CD4-positive, alpha-beta T cell (primary cell): Measurements from ENCODE around the gene GDAP1L1. TPM values are rescaled to one million over a fixed set of nuclear protein-coding genes. Genes with fewer than 3 reads are reported as not detected.

ENCODE experiments used
- ATAC-seq: fragments of 200-7000 bp; cut with Tn5 transposase; one replicate; pipeline ENCODE4 v1.10.0; 2022; ENCODE audit warnings: mild to moderate bottlenecking; ENCODE audit not compliant: poor library complexity
- CTCF ChIA-PET: fragments of 350-600 bp; sonication (Branson Sonifier 250); formaldehyde crosslinking; loops from one replicate; lab custom pipeline; 2021; ENCODE audit warnings: antibody characterized with exemption, inconsistent platforms; lab: Charles Lee
- POLR2A ChIA-PET: fragments of 350-600 bp; sonication (Branson Sonifier 250); formaldehyde crosslinking; loops from one replicate; lab custom pipeline; 2021; ENCODE audit warnings: antibody characterized with exemption, inconsistent platforms; lab: Charles Lee
- DNase-seq, 14 experiments: peaks; one replicate each; pipeline ENCODE4 v3.0.0-alpha.2; 2013 to 2020; ENCODE audit warnings: mixed read lengths in 2 of 14
- H3K27ac ChIP-seq, 2 donors: one replicate each; pipeline versions ENCODE4 v1.5.1 to v1.7.0; 2013; ENCODE audit warnings: low read length in 2 of 2, low read depth in 1 of 2, mild to moderate bottlenecking in 1 of 2
- H3K27me3 ChIP-seq, 2 experiments: 1 replicate in 1 of 2; 2 replicates in 1 of 2; pipeline versions ENCODE4 v1.6.1 to v1.7.0; 2013; ENCODE audit warnings: low read length in 2 of 2, control low read depth in 1 of 2, mild to moderate bottlenecking in 1 of 2, moderate library complexity in 1 of 2; ENCODE audit not compliant: insufficient read depth in 2 of 2, control insufficient read depth in 1 of 2
- H3K36me3 ChIP-seq: one replicate; pipeline ENCODE4 v1.6.1; 2013; ENCODE audit warnings: low read length, control low read depth; ENCODE audit not compliant: insufficient read depth
- H3K4me1 ChIP-seq: one replicate; pipeline ENCODE4 v1.6.1; 2013; ENCODE audit warnings: low read length, control low read depth; ENCODE audit not compliant: insufficient read depth
- H3K4me3 ChIP-seq: one replicate; pipeline ENCODE4 v1.5.1; 2013; ENCODE audit warnings: mild to moderate bottlenecking, low read length, moderate library complexity
- H3K9me3 ChIP-seq, 2 experiments: 1 replicate in 1 of 2; 2 replicates in 1 of 2; pipeline versions ENCODE4 v1.6.1 to v1.7.0; 2013; ENCODE audit warnings: low read length in 2 of 2, mild to moderate bottlenecking in 2 of 2, control low read depth in 1 of 2, moderate library complexity in 1 of 2; ENCODE audit not compliant: control insufficient read depth in 1 of 2, insufficient read depth in 1 of 2
- H3K27ac Mint-ChIP-seq: one replicate; pipeline ENCODE4 v1.8.0; 2020; ENCODE audit warnings: mixed read lengths
- H3K27me3 Mint-ChIP-seq: one replicate; pipeline ENCODE4 v1.8.0; 2021; ENCODE audit warnings: mixed read lengths
- H3K36me3 Mint-ChIP-seq: one replicate; pipeline ENCODE4 v1.8.0; 2021; ENCODE audit warnings: low read depth, mixed read lengths
- H3K4me1 Mint-ChIP-seq: one replicate; pipeline ENCODE4 v1.8.0; 2021; ENCODE audit warnings: low read depth, mixed read lengths
- H3K4me3 Mint-ChIP-seq: one replicate; pipeline ENCODE4 v1.8.0; 2020; ENCODE audit warnings: mild to moderate bottlenecking, mixed read lengths
- H3K9me3 Mint-ChIP-seq: one replicate; pipeline ENCODE4 v1.8.0; 2020; ENCODE audit warnings: mixed read lengths
- CTCF ChIP-seq: fragments of 200-600 bp; IDR thresholded peaks from one replicate; pipeline ENCODE4 v1.8.0; 2022; ENCODE audit warnings: antibody characterized with exemption, mild to moderate bottlenecking
- intact Hi-C, 2 experiments: fragments of 100-400 bp; cut with DNase I in 1 of 2; cut with micrococcal nuclease in 1 of 2; formaldehyde crosslinking; loops; one replicate each; pipeline versions ENCODE4 v1.15.1 to v1.9.0; 2023 to 2025; cut with DNase I, micrococcal nuclease
- total RNA-seq, 174 experiments: library from RNA in 2 of 174; stranded (reverse) in 2 of 174; gene quantifications; one replicate each; pipeline ENCODE4 v1.2.3 and lab custom pipeline; 2021 to 2026

The GDAP1L1 gene
- total RNA-seq, 2 experiments from 2014 or later, result not detected

GRCh38 chr20:44328428-44328827 is 81.3 kb downstream of the GDAP1L1 start:
- Mint-ChIP-seq H3K4me3 (no peak overlapping the region), H3K27me3 (peaks cover under 1% of the 10 kb centered on the region), H3K27ac (no peak overlapping the region), H3K36me3 (no peaks in the 10 kb centered on the region), H3K9me3 (no peaks in the 10 kb centered on the region), H3K4me1 (no peaks in the 10 kb centered on the region)
- ChIA-PET POLR2A (no interaction called here), CTCF (interaction anchor here (4.0 kb wide), 1 partner anchor 17 kb away, joined by 13 read pairs; the partner anchor contains the start of gene FITM2)
- no peak overlapping the region for H3K4me3 ChIP-seq
- DNase-seq (no peak), ATAC-seq (no peak)
- TF ChIP-seq CTCF, result no peak
- intact Hi-C loops, result no loop called here
- H3K27ac ChIP-seq, result no peak overlapping the region
- no peaks in the 10 kb centered on the region for H3K27me3 ChIP-seq
- no peaks in the 10 kb centered on the region for H3K9me3 ChIP-seq
- H3K4me1 ChIP-seq, result peaks cover 5% of the 10 kb centered on the region
- no peaks in the 10 kb centered on the region for H3K36me3 ChIP-seq

Other genes starting within 250 kb of the GDAP1L1 start
- not detected for gene JPH2, start 60.1 kb upstream of the GDAP1L1 start, total RNA-seq
- gene OSER1, start 36.5 kb upstream of the GDAP1L1 start, total RNA-seq, result 100 to 1,000 TPM; 172 TPM
- 1 to 10 TPM; 3.2 to 3.4 TPM for gene FITM2, start 63.9 kb downstream of the GDAP1L1 start, total RNA-seq
- gene R3HDML, start 89.7 kb downstream of the GDAP1L1 start, total RNA-seq, result not detected
- gene HNF4A, start 108.4 kb downstream of the GDAP1L1 start, total RNA-seq, result not detected
- 1 to 10 TPM; 9.0 to 9.9 TPM for gene TTPAL, start 228.6 kb downstream of the GDAP1L1 start, total RNA-seq